ENCODE results near the gene SLC41A3. TPM values are rescaled to one million over a fixed set of nuclear protein-coding genes. Genes with fewer than 3 reads are reported as not detected.
A peak's percentile ranks its signal among the peaks of the same experiment; 100 is the strongest.

Gene SLC41A3
- total and polyA plus RNA-seq, 2 of the 8 experiments (the other 6 are each of a cell fraction or from before 2014, with no cell fraction given) = 30.2 to 56.4 TPM

GRCh38 chr3:126124148-126124868, 40.4 kb upstream of the SLC41A3 start:
- no peak overlapping the region for H3K23ac ChIP-seq (ENCODE audit: insufficient read length)
- H3K4me1 ChIP-seq (replicated peaks in 1 of 4; ENCODE audit: control insufficient read depth in 3 of 4, insufficient read depth in 4 of 4, low read length in 3 of 4) = peaks cover 0 to 11% (median 6%) of the 10 kb centered on the region in 4 experiments; a peak in 5 of 7 replicates
- peak overlapping the region in 1 of 2 experiments; percentile 46; a peak in 3 of 4 replicates for H3K4me2 ChIP-seq (ENCODE audit: insufficient read depth in 1 of 2, low read depth in 2 of 2, low read length in 2 of 2)
- H3K27ac ChIP-seq (ENCODE audit: low read depth, low read length) = no peak overlapping the region
- H2AFZ ChIP-seq (ENCODE audit: low read length) = no peak overlapping the region
- POLR2A ChIA-PET (ENCODE audit: partially characterized antibody) = interaction anchor here (0.6 to 1.6 kb wide), 6 partner anchors 9 to 97 kb away, joined by 3 to 4 read pairs (median 4); no protein-coding TSS in a partner anchor
- H3K79me1 ChIP-seq (ENCODE audit: low read depth, low read length) = no peaks in the 10 kb centered on the region
- H4K20me1 ChIP-seq (replicated peaks in 1 of 2; ENCODE audit: control insufficient read depth in 1 of 2, insufficient read depth in 2 of 2, low read length in 2 of 2) = no peaks in the 10 kb centered on the region
- no peak overlapping the region for H3K9ac ChIP-seq (replicated peaks in 1 of 4; ENCODE audit: extremely low read depth in 1 of 4, low read depth in 3 of 4, low read length in 3 of 4)
- CTCF ChIA-PET (ENCODE audit: partially characterized antibody) = interaction anchor here (0.8 to 4.5 kb wide), 10 partner anchors 9 to 241 kb away, joined by 3 to 30 read pairs (median 4); no protein-coding TSS in a partner anchor
- no peak for FAIRE-seq
- no peak overlapping the region for H2BK5ac ChIP-seq (ENCODE audit: low read depth, low read length)
- WGBS, 2 experiments (ENCODE audit: extremely low coverage in 1 of 2, insufficient coverage in 1 of 2, insufficient read length in 1 of 2, insufficient replicate concordance in 2 of 2, low coverage in 1 of 2, low lambda C conversion rate in 2 of 2, missing lambda C conversion rate in 1 of 2) = 56% methylated on average over 10 of the region's 10 CpGs; no CpG with 5 or more reads in 1 of the 2 experiments
- H3K9me3 ChIP-seq (ENCODE audit: insufficient read depth in 2 of 2, low read depth in 1 of 2, low read length in 1 of 2) = no peaks in the 10 kb centered on the region
- no peak overlapping the region for H2BK120ac ChIP-seq (replicated peaks; ENCODE audit: low read depth, low read length)
- 0 out of 8 replicates have a peak overlapping the region, but pooled peaks of 1 of the 4 experiments have one; percentile 15 for H3K4me3 ChIP-seq (ENCODE audit: extremely low read depth in 1 of 4, insufficient read depth in 2 of 4, low read depth in 3 of 4, low read length in 4 of 4)
- no peak overlapping the region for H2AK5ac ChIP-seq (ENCODE audit: low read depth, low read length)
- H3K79me2 ChIP-seq (ENCODE audit: control insufficient read depth in 1 of 2, insufficient read depth in 2 of 2, low read length in 2 of 2) = no peaks in the 10 kb centered on the region
- H3K36me3 ChIP-seq (ENCODE audit: control insufficient read depth in 2 of 4, insufficient read depth in 4 of 4, low read length in 3 of 4) = no peaks in the 10 kb centered on the region
- no peak overlapping the region for H3K4ac ChIP-seq (replicated peaks; ENCODE audit: insufficient read length, low read depth, low read length)
- peak in 1 of 2 experiments; percentile 69 for DNase-seq (ENCODE audit: low read depth in 1 of 2, low spot score in 2 of 2)
- no peak overlapping the region for H4K8ac ChIP-seq (ENCODE audit: extremely low read depth, insufficient read depth, low read length)
- no peak overlapping the region for H3K56ac ChIP-seq (replicated peaks; ENCODE audit: insufficient read length, low read depth, low read length)
- no peaks in the 10 kb centered on the region for H3K27me3 ChIP-seq (replicated peaks in 1 of 4; ENCODE audit: control insufficient read depth in 3 of 4, extremely low read depth in 1 of 4, insufficient read depth in 3 of 4, low read length in 3 of 4)
- H3K18ac ChIP-seq (ENCODE audit: extremely low read depth, low read length) = peak overlapping the region; percentile 32
- no peak overlapping the region for H2BK15ac ChIP-seq (ENCODE audit: low read length)
- no peak overlapping the region for H3K14ac ChIP-seq (ENCODE audit: insufficient read length)
- no peak overlapping the region for H4K91ac ChIP-seq (replicated peaks; ENCODE audit: insufficient read length, low read length)
- no peak overlapping the region for H2BK12ac ChIP-seq (ENCODE audit: low read depth, low read length)
- H2BK20ac ChIP-seq (ENCODE audit: low read length) = no peak overlapping the region
- H3K23me2 ChIP-seq (ENCODE audit: low read depth, low read length) = no peaks in the 10 kb centered on the region
- H4K5ac ChIP-seq (ENCODE audit: insufficient read length, low read depth, low read length) = no peak overlapping the region
- no peak for TF ChIP-seq JUND (IDR thresholded peaks at IDR 0.05; ENCODE audit: low read length)
- TF ChIP-seq JUN (IDR thresholded peaks at IDR 0.05; ENCODE audit: low read depth, low read length) = no peak
- TF ChIP-seq NRF1 (IDR thresholded peaks at IDR 0.05; ENCODE audit: low read depth, low read length) = no peak
- no peak for TF ChIP-seq SIN3A (conservative IDR thresholded peaks at IDR 0.05 in 1 of 2, IDR thresholded peaks at IDR 0.05 in 1 of 2; ENCODE audit: low read depth in 1 of 2, low read length in 2 of 2)
- TF ChIP-seq SP2 (IDR thresholded peaks at IDR 0.05; ENCODE audit: low read length) = no peak
- no peak for TF ChIP-seq FOSL1 (IDR thresholded peaks at IDR 0.05; ENCODE audit: insufficient read depth, low read depth, low read length)
- no peak for TF ChIP-seq PHF8 (conservative IDR thresholded peaks at IDR 0.05; ENCODE audit: low read depth, low read length)
- no peak for TF ChIP-seq KDM1A (IDR thresholded peaks at IDR 0.05; ENCODE audit: borderline replicate concordance, low read length)
- TF ChIP-seq TBP (IDR thresholded peaks at IDR 0.05; ENCODE audit: low read depth, low read length) = no peak
- TF ChIP-seq RBBP5 (IDR thresholded peaks at IDR 0.05; ENCODE audit: borderline replicate concordance, low read depth, low read length) = peak; percentile 36; the same call in 1 of the 2 replicates
- TF ChIP-seq SP1 (IDR thresholded peaks at IDR 0.05; ENCODE audit: low read depth, low read length) = 0 out of 2 replicates have a peak, but pooled peaks have one; percentile 43
- TF ChIP-seq MAX (IDR thresholded peaks at IDR 0.05) = no peak
